Measurements from ENCODE around the gene RAMACL.

RAMACL gene

GRCh38 chr6:166556863-166557322 lies 29.6 kb downstream of the RAMACL start:
- TF ChIP-seq CTCF (IDR thresholded peaks at IDR 0.05; ENCODE audit: control insufficient read depth, insufficient read depth, low read depth, low read length, missing control alignments) = no peak
- peak; percentile 86 for DNase-seq (ENCODE audit: low read depth)
- H3K4me3 ChIP-seq (ENCODE audit: control insufficient read depth, low read depth, low read length) = no peak overlapping the region

- TF ChIP-seq CTCF (IDR thresholded peaks at IDR 0.05; ENCODE audit: control insufficient read depth, insufficient read depth, low read depth, low read length, missing control alignments) = no peak
- H3K4me3 ChIP-seq (ENCODE audit: control insufficient read depth, low read depth, low read length) = no peak overlapping the region
- no peak for DNase-seq (ENCODE audit: low read depth)
These were observed 30.1 kb downstream of the RAMACL start for GRCh38 chr6:166556336-166556735.

- no peak for TF ChIP-seq CTCF (IDR thresholded peaks at IDR 0.05; ENCODE audit: control insufficient read depth, insufficient read depth, low read depth, low read length, missing control alignments)
- H3K4me3 ChIP-seq (ENCODE audit: control insufficient read depth, low read depth, low read length) = no peak overlapping the region
- no peak for DNase-seq (ENCODE audit: low read depth)
These were observed 31.4 kb downstream of the RAMACL start for GRCh38 chr6:166555086-166555485.

GRCh38 chr6:166554316-166554715 lies 32.2 kb downstream of the RAMACL start:
- no peak for DNase-seq (ENCODE audit: low read depth)
- no peak for TF ChIP-seq CTCF (IDR thresholded peaks at IDR 0.05; ENCODE audit: control insufficient read depth, insufficient read depth, low read depth, low read length, missing control alignments)
- no peak overlapping the region for H3K4me3 ChIP-seq (ENCODE audit: control insufficient read depth, low read depth, low read length)

- no peak overlapping the region for H3K4me3 ChIP-seq (ENCODE audit: control insufficient read depth, low read depth, low read length)
- DNase-seq (ENCODE audit: low read depth) = peak; percentile 74
- TF ChIP-seq CTCF (IDR thresholded peaks at IDR 0.05; ENCODE audit: control insufficient read depth, insufficient read depth, low read depth, low read length, missing control alignments) = no peak
These were observed 32.8 kb downstream of the RAMACL start for GRCh38 chr6:166553563-166554271.

- TF ChIP-seq CTCF (IDR thresholded peaks at IDR 0.05; ENCODE audit: control insufficient read depth, insufficient read depth, low read depth, low read length, missing control alignments) = no peak
- no peak for DNase-seq (ENCODE audit: low read depth)
- no peak overlapping the region for H3K4me3 ChIP-seq (ENCODE audit: control insufficient read depth, low read depth, low read length)
These were observed 33.9 kb downstream of the RAMACL start for GRCh38 chr6:166552600-166552999.

All from AG09309 (cell line).